GM23338 (cell line): ENCODE data around the gene CYP4F22. TPM values are rescaled to one million over a fixed set of nuclear protein-coding genes. Genes with fewer than 3 reads are reported as not detected.
A peak's percentile ranks its signal among the peaks of the same experiment; 100 is the strongest.

Experiments
- ATAC-seq: fragments of 200-7000 bp; cut with Tn5 transposase; 3 replicates; pipeline ENCODE4 v1.9.1; 2020
- DNase-seq: peaks from one replicate; pipeline ENCODE4 v3.0.0-alpha.2; 2015; ENCODE audit warnings: low spot score
- H2AFZ ChIP-seq: fragments of 200-600 bp; sonication (generic); 2 replicates; pipeline ENCODE4 v1.8.0; 2016; ENCODE audit warnings: antibody characterized with exemption, mild to moderate bottlenecking, moderate library complexity
- H3F3A ChIP-seq: fragments of 200-600 bp; sonication (generic); replicated peaks from 2 replicates; pipeline ENCODE4 v1.8.0; 2017; ENCODE audit warnings: antibody characterized with exemption, mixed run types, low read depth
- H3K27ac ChIP-seq: fragments of 200-600 bp; sonication (generic); 2 replicates; pipeline ENCODE4 v1.6.1; 2016; ENCODE audit warnings: low read depth
- H3K27me3 ChIP-seq: fragments of 200-600 bp; sonication (generic); 2 replicates; pipeline ENCODE4 v1.8.0; 2016; ENCODE audit warnings: mild to moderate bottlenecking, mixed run types, moderate library complexity; ENCODE audit not compliant: insufficient read depth
- H3K36me3 ChIP-seq: fragments of 200-600 bp; sonication (generic); 2 replicates; pipeline ENCODE4 v1.8.0; 2016; ENCODE audit warnings: mild to moderate bottlenecking; ENCODE audit not compliant: insufficient read depth
- H3K4me1 ChIP-seq: fragments of 200-600 bp; sonication (generic); 2 replicates; pipeline ENCODE4 v1.8.0; 2016; ENCODE audit warnings: mild to moderate bottlenecking, moderate library complexity; ENCODE audit not compliant: insufficient read depth
- H3K4me2 ChIP-seq: fragments of 200-600 bp; sonication (generic); 2 replicates; pipeline ENCODE4 v1.7.1; 2017; ENCODE audit warnings: mixed run types
- H3K4me3 ChIP-seq: fragments of 200-600 bp; sonication (generic); 2 replicates; pipeline ENCODE4 v1.6.1; 2016; ENCODE audit warnings: mixed run types
- H3K79me2 ChIP-seq: fragments of 200-600 bp; sonication (generic); replicated peaks from 2 replicates; pipeline ENCODE4 v1.8.0; 2017; ENCODE audit warnings: mild to moderate bottlenecking; ENCODE audit not compliant: insufficient read depth
- H3K9me2 ChIP-seq: fragments of 200-600 bp; sonication (generic); 2 replicates; pipeline ENCODE4 v1.8.0; 2017; ENCODE audit not compliant: insufficient read depth
- H4K20me1 ChIP-seq: fragments of 200-600 bp; sonication (generic); replicated peaks from 2 replicates; pipeline ENCODE4 v1.8.0; 2017; ENCODE audit warnings: mild to moderate bottlenecking; ENCODE audit not compliant: insufficient read depth
- H3K27ac Mint-ChIP-seq: 2 replicates; pipeline ENCODE4 v1.8.0; 2020; ENCODE audit warnings: inconsistent platforms, mild to moderate bottlenecking, moderate library complexity, mixed read lengths
- H3K27me3 Mint-ChIP-seq: 3 replicates; pipeline ENCODE4 v1.8.0; 2022; ENCODE audit warnings: low read depth, mild to moderate bottlenecking, moderate library complexity, mixed read lengths, inconsistent platforms; ENCODE audit not compliant: insufficient read depth, poor library complexity
- H3K36me3 Mint-ChIP-seq: 3 replicates; pipeline ENCODE4 v1.8.0; 2021; ENCODE audit warnings: low read depth, mild to moderate bottlenecking, inconsistent platforms, moderate library complexity, mixed read lengths
- H3K4me1 Mint-ChIP-seq: 3 replicates; pipeline ENCODE4 v1.8.0; 2020; ENCODE audit warnings: mild to moderate bottlenecking, inconsistent platforms, mixed read lengths
- H3K4me3 Mint-ChIP-seq: 3 replicates; pipeline ENCODE4 v1.8.0; 2021; ENCODE audit warnings: moderate library complexity, mild to moderate bottlenecking, inconsistent platforms, mixed read lengths
- H3K9me3 Mint-ChIP-seq: 3 replicates; pipeline ENCODE4 v1.8.0; 2020; ENCODE audit warnings: moderate library complexity, mild to moderate bottlenecking, inconsistent platforms, mixed read lengths
- CREB1 ChIP-seq: fragments of 250-450 bp; sonication (Bioruptor Pico); IDR thresholded peaks from 2 replicates; pipeline ENCODE4 v1.5.0; 2020; ENCODE audit warnings: low read depth, mild to moderate bottlenecking, moderate library complexity
- CTCF ChIP-seq, 2 experiments: fragments of 200-600 bp in 1 of 2; sonication (generic) in 1 of 2; conservative IDR thresholded peaks; 2 replicates each; pipeline versions ENCODE4 v1.5.1 to v1.6.1; 2016 to 2017; ENCODE audit warnings: antibody characterized with exemption in 2 of 2, low read depth in 2 of 2, mild to moderate bottlenecking in 2 of 2, moderate library complexity in 1 of 2
- ETS1 ChIP-seq: IDR thresholded peaks from 2 replicates; pipeline ENCODE4 v1.6.1; 2016; ENCODE audit warnings: antibody characterized with exemption
- EZH2 ChIP-seq: fragments of 200-600 bp; sonication (generic); IDR thresholded peaks from one replicate; pipeline ENCODE4 v1.8.0; 2017; ENCODE audit warnings: antibody characterized with exemption, mild to moderate bottlenecking, low read depth; ENCODE audit not compliant: unreplicated experiment
- EZH2phosphoT487 ChIP-seq: fragments of 200-600 bp; sonication (generic); IDR thresholded peaks from one replicate; pipeline ENCODE4 v1.8.1; 2018; ENCODE audit warnings: antibody characterized with exemption; ENCODE audit not compliant: unreplicated experiment
- JUNB ChIP-seq: IDR thresholded peaks from one replicate; pipeline ENCODE4 v1.6.1; 2016; ENCODE audit warnings: antibody characterized with exemption; ENCODE audit not compliant: unreplicated experiment
- NANOG ChIP-seq: IDR thresholded peaks from 2 replicates; pipeline ENCODE4 v1.6.1; 2016; ENCODE audit warnings: antibody characterized with exemption, borderline replicate concordance
- POLR2AphosphoS5 ChIP-seq: IDR thresholded peaks from 2 replicates; pipeline ENCODE4 v1.6.1; 2016; ENCODE audit warnings: antibody characterized with exemption, low read depth
- REST ChIP-seq: IDR thresholded peaks from one replicate; pipeline ENCODE4 v1.6.1; 2018; ENCODE audit warnings: antibody characterized with exemption; ENCODE audit not compliant: unreplicated experiment
- STAT1 ChIP-seq: IDR thresholded peaks from one replicate; pipeline ENCODE4 v1.6.1; 2016; ENCODE audit warnings: antibody characterized with exemption; ENCODE audit not compliant: unreplicated experiment
- ZNF114 ChIP-seq: fragments of 250-450 bp; sonication (Bioruptor Pico); IDR thresholded peaks from 2 replicates; pipeline ENCODE4 v1.5.0; 2020; ENCODE audit warnings: mild to moderate bottlenecking, moderate library complexity
- ZNF331 ChIP-seq: fragments of 250-450 bp; sonication (Bioruptor Pico); IDR thresholded peaks from 2 replicates; pipeline ENCODE4 v1.5.0; 2020; ENCODE audit warnings: low read depth, mild to moderate bottlenecking, moderate library complexity
- ZNF462 ChIP-seq: fragments of 250-450 bp; sonication (Bioruptor Pico); IDR thresholded peaks from 2 replicates; pipeline ENCODE4 v1.5.0; 2020; ENCODE audit warnings: mild to moderate bottlenecking, moderate library complexity
- polyA plus RNA-seq: library from polyadenylated mRNA; unstranded; fragments of >200 nt; fragmentation: Nextera tagmentation; extraction: Ambion mirVana; gene quantifications from 2 replicates; pipeline ENCODE4 v1.2.1, GENCODE V29; 2016
- total RNA-seq: library from RNA; depleted of rRNA; stranded (reverse); fragments of >200 nt; shearing (Covaris generic); gene quantifications from 2 replicates; pipeline ENCODE4 v1.2.3, GENCODE V29; 2014

Gene CYP4F22
- total and polyA plus RNA-seq, 2 experiments from 2014 or later: 0.24 to 1.5 TPM

DNA sequence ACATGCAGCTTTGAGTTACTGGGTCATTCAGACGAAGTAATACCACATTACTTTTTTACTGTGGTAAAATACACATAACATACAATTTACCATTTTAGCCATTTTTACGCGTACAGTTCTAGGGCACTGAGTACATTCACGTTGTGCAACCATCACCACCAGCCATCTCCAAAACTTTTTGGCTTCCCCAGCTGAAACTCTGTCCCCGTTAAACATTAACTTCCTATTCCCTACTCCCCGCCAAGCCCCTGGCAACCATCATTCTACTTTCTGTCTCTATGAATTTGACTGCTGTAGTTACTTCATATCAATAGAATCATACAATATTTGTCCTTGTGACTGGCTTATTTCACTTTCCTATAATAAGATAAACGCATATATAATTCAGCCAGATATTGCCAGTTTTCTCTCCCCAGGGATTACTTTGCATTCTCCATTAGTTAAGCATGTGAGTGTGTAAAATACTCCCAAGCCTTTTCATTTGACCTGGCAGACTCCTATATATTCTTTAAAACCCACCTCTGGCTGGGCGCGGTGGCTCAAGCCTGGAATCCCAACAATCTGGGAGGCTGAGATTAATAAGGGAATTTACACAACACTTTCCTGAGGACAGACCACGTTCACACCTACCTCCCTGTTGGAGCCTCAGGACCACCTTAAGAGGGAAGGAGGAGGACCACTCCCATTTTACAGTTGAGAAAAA is 10.0 kb upstream of the CYP4F22 start (continued):
- TF ChIP-seq EZH2 (no peak), ZNF331 (CRISPR knock-in tag) (no peak), NANOG (no peak), JUNB (no peak), ETS1 (no peak), POLR2AphosphoS5 (no peak), STAT1 (no peak)

- H3K4me2 ChIP-seq: no peak overlapping the region
- Mint-ChIP-seq H3K4me3 (no peak overlapping the region; the same call in 2 of the 3 replicates), H3K9me3 (peaks cover 74% of the 10 kb centered on the region), H3K4me1 (no peaks in the 10 kb centered on the region), H3K27ac (no peak overlapping the region), H3K27me3 (peaks cover 6% of the 10 kb centered on the region), H3K36me3 (peaks cover 32% of the 10 kb centered on the region)
- no peaks in the 10 kb centered on the region for H3F3A ChIP-seq
- no peaks in the 10 kb centered on the region for H4K20me1 ChIP-seq
- peak; percentile 34; the same call in 2 of the 3 replicates for ATAC-seq
- DNase-seq: peak; percentile 44
- no peaks in the 10 kb centered on the region for H3K79me2 ChIP-seq
- H3K36me3 ChIP-seq: no peaks in the 10 kb centered on the region
- H3K27me3 ChIP-seq: no peaks in the 10 kb centered on the region
- H3K4me3 ChIP-seq: no peak overlapping the region
- no peak overlapping the region for H2AFZ ChIP-seq
- H3K9me2 ChIP-seq: no peaks in the 10 kb centered on the region
- no peaks in the 10 kb centered on the region for H3K4me1 ChIP-seq
- no peak overlapping the region for H3K27ac ChIP-seq
- TF ChIP-seq EZH2phosphoT487 (no peak), ZNF462 (CRISPR knock-in tag) (no peak), CREB1 (CRISPR knock-in tag) (no peak), REST (no peak), CTCF (conservative IDR thresholded peaks at IDR 0.05; ENCODE audit: low read depth in 2 of 2) (no peak), JUNB (no peak), POLR2AphosphoS5 (no peak), ZNF114 (CRISPR knock-in tag) (no peak)
These were observed 9.4 kb upstream of the CYP4F22 start for GRCh38 chr19:15498910-15499309.
